OCI-LY7 (cell line): ENCODE measurements around the gene ATF7.

Experiments
- EZH2phosphoT487 ChIP-seq: fragments of 200-600 bp; sonication (generic); IDR thresholded peaks from 2 replicates; pipeline ENCODE4 v1.6.1; 2018; ENCODE audit warnings: low read depth, borderline replicate concordance, mild to moderate bottlenecking, mixed run types, antibody characterized with exemption, low read length, moderate library complexity, mixed read lengths
- TF ChIP-seq, protein P1 (sequence below): fragments of 200-600 bp; sonication (generic); conservative IDR thresholded peaks from 2 replicates; pipeline ENCODE4 v1.5.1; 2014; ENCODE audit warnings: mild to moderate bottlenecking, antibody characterized with exemption, low read length, moderate library complexity, mixed read lengths

GRCh38 chr12:53524476-53524875 is 101.7 kb downstream of the ATF7 start:
- TF ChIP-seq, protein P1, sequence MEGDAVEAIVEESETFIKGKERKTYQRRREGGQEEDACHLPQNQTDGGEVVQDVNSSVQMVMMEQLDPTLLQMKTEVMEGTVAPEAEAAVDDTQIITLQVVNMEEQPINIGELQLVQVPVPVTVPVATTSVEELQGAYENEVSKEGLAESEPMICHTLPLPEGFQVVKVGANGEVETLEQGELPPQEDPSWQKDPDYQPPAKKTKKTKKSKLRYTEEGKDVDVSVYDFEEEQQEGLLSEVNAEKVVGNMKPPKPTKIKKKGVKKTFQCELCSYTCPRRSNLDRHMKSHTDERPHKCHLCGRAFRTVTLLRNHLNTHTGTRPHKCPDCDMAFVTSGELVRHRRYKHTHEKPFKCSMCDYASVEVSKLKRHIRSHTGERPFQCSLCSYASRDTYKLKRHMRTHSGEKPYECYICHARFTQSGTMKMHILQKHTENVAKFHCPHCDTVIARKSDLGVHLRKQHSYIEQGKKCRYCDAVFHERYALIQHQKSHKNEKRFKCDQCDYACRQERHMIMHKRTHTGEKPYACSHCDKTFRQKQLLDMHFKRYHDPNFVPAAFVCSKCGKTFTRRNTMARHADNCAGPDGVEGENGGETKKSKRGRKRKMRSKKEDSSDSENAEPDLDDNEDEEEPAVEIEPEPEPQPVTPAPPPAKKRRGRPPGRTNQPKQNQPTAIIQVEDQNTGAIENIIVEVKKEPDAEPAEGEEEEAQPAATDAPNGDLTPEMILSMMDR: no peak
- TF ChIP-seq EZH2phosphoT487: no peak
